CD4-positive, alpha-beta T cell treated with Interleukin-21 for 1 hour (primary cell): ENCODE data around the gene SLC35E4.
"Not testable (repeated sequence)": the region's sequence is repeated elsewhere in the genome, so short reads cannot be mapped to it uniquely, and the experiment has no call there.

ENCODE experiments used
- DNase-seq: peaks from one replicate; pipeline ENCODE4 v3.0.0-alpha.2; 2020

SLC35E4 gene, protein sequence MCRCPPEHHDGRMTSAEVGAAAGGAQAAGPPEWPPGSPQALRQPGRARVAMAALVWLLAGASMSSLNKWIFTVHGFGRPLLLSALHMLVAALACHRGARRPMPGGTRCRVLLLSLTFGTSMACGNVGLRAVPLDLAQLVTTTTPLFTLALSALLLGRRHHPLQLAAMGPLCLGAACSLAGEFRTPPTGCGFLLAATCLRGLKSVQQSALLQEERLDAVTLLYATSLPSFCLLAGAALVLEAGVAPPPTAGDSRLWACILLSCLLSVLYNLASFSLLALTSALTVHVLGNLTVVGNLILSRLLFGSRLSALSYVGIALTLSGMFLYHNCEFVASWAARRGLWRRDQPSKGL

DNA sequence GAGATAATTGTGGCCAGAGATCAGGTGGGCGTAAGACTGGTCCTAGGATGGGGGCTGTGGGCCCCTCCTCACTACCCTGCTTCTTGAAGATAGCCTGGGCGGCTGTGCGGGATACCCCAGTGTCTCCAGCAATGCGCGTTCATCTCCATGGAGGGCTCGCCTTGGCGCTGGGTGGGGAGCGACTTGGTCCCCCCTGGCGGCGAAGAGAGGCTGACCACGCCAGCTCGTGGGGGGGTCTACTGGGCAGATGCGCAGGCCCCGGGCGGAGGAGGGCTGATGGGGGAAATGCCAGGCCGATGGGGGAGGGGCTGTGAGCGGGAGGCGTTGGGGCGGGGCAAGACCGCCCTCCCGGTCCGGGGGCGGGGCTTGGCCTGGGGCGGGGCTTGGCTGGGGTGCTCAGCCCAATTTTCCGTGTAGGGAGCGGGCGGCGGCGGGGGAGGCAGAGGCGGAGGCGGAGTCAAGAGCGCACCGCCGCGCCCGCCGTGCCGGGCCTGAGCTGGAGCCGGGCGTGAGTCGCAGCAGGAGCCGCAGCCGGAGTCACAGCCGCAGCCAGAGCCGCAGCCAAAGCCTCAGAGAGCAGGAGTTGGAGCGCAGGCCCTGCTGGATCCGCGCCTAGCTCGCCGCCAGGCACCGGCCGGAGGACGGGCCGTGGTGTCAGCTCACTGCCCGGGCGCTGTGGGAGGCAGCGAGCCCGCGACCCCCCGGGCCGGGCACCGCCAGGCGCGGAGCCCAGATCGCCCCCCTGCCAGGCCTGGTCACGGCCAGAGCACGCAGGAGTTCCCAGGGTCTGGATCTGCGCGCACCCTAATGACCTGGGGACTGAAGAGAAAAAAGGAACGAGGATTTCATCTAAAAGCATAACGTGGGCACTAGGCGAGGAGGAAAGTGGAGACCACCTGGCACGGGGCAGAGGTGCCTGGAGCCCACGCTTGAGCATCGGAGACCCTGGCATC is at the start of gene SLC35E4:
SLC35E4 (plus strand) TSS at position 509 of the 953 bp plus-strand sequence. CDS start 670 bp downstream, outside the sequence.
- peak; percentile 95 for DNase-seq

DNA sequence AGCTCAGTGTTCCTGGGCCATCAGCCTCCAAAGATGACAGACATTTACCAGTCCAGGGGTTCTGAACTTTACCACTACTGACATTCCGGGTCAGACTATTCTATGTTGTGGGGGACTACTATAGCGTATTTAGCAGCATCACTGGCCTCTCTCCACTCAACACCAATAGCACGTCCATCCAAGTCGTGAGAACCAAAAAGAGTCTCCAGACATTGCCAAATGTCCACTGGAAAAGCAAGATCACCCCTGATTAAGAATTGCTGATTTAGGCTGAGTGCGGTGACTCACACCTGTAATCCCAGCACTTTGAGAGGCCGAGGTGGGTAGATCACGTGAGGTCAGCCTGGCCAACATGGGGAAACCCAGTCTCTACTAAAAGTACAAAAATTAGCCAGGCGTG is 49.2 kb upstream of the SLC35E4 start:
- DNase-seq, result no peak

DNA sequence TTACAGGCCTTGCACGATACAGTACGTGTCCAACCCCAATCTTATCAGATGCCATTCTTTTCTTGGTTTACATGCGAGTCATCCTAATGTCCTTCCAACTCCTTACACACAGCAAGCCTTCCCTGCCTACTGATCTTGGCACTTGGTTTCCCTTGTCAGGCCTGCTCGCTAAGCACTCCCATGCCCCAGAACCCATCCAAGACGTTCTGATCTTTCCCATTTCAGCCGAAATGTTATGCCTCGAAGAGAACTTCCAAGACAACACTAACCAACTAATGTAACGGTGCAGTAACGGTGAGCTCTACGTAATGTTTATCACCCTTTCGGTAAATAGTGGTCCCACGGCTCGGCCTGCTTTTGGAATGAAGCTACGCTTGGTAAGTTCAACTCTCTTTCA is 44.4 kb upstream of the SLC35E4 start:
- DNase-seq, result no peak

DNA sequence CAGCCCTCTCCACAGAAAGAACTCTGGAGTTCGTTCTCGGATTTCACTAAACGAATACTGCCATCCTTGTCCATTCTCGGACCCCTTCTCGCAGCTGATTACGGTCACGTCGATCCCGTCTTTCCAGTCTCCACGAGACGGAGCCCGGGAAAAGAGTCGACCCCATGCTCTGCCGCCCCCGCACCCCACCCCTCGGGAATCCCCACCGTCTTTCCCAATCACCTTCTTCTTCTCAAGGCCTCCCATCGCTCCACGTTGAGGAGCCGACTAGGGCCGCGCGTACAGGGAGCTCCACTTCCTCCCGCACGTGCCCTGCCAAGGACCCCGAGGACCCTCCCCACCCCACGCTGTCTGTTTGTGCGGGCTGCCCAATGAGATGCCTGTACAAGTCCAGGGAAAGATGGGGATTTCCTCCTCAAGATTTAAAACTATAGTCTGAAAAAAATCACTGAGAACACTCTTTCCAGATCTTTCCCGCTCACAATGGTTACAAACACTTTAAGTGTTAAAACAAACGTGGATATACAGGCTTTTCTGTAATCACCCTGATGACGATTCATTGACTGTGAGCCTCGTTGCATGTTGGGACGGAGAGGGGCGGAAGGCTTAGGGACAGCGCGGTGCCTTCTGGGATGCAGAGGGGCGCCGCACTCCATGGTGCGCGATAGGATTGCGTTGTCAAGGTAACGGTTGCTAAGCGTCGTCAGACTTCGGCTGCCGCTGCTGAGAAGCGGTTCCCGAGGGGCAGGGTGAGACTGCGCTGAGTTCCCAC is 43.8 kb upstream of the SLC35E4 start, which contains the start of gene PES1:
PES1 (minus strand) TSS at position 323 of the 772 bp plus-strand sequence; CDS start at position 246, 77 bp downstream.
- DNase-seq, result peak; percentile 98

DNA sequence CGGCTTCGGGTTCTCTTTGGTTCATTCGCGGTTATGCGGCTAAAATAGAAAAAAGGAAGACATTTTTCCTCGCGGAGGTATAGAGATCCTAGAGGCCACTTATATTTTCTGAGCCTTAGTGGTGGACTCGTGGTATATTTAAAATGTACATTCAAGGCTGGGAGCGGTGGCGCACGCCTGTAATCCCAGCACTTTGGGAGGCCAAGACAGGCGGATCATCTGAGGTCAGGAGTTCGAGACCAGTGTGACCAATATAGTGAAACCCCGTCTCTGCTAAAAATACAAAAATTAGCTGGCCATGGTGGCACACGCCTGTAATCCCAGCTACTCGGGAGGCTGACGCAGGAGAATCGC is 43.2 kb upstream of the SLC35E4 start:
- DNase-seq, result not testable (repeated sequence)

DNA sequence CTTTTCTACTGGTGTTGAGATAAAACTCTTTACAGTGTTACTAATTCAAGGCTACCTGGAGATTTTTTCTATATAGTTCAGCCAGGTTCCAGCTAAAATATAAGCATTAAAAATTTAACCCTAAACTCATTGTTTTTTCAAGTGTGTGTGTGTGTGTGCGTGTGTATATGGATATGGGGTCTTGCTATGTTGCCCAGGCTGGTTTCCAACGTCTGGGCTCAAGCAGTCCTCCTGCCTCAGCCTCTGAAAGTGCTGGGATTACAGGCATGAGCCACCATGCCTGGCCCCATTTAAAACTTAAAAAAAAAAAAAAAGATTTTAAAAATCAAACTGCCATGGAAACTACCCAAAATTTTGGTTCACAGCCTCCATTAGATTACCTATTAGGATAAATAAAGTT is 39.4 kb upstream of the SLC35E4 start:
- no peak for DNase-seq

DNA sequence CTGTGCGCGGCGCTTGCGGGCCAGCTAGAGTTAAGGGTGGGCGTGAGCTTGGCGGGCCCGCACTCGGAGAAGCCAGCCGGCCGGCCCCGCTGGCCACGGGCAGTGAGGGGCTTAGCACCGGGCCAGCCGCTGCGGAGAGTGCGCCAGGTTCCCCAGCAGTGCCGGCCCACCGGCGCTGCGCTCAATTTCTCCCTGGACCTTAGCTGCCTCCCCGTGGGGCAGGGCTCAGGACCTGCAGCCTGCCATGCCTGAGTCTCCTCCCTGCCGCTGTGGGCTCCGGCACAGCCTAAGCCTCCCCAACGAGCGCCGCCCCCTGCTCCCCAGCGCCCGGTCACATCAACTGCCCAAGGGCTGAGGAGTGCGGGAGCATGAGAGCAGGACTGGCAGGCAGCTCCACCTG is 38.7 kb upstream of the SLC35E4 start:
- DNase-seq, result no peak

DNA sequence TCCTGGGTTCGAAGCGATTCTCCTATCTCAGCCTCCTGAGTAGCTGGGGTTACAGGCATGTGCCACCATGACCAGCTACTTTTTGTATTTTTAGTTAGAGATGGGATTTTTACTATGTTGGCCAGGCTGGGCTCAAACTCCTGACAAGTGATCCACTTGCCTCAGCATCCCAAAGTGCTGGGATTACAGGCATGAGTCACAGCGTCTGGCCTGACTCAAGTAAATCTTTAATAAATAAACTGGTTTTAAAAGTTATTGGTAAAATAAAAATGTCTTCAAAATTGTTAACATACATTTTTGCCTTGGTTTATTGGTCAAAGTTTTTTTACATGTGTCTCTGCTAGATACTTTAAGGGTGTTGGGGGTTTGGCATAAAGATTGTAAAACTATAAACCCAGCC is 36.6 kb upstream of the SLC35E4 start:
- no peak for DNase-seq

DNA sequence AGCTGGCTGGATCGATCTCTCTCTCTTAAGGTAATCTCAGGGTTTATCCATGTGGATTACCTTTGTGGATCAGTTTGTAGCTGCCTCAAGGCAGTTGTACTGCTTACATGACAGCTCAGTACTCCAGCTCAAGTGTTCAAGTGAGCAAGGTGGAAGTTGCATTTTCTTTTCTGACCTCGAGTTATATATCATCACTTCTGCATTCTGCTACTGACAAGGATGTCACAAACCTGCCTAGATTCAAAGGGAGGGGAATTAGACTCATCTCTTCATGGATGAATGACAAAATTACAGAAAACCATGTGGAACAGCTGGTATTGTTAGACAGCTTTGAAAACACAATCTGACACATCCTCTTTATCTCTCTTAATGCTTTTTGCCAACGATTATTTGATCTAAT is 34.7 kb upstream of the SLC35E4 start:
- DNase-seq, result no peak

DNA sequence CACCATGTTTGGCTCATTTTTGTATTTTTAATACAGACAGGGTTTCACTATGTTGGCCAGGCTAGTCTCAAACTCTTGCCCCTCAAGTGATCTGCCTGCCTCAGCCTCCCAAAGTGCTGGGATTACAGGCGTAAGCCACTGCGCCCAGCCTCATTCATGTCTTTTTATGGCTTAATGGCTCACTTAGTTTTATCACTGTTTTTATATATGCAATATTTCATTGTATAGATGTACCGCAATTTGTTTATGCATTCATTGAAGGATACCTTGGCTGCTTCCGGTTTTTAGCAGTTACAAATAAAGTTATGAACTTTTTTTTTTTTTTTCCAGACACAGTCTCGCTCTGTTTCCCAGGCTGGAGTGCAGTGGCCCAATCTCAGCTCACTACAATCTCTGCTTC is 34.1 kb upstream of the SLC35E4 start:
- DNase-seq, result no peak

DNA sequence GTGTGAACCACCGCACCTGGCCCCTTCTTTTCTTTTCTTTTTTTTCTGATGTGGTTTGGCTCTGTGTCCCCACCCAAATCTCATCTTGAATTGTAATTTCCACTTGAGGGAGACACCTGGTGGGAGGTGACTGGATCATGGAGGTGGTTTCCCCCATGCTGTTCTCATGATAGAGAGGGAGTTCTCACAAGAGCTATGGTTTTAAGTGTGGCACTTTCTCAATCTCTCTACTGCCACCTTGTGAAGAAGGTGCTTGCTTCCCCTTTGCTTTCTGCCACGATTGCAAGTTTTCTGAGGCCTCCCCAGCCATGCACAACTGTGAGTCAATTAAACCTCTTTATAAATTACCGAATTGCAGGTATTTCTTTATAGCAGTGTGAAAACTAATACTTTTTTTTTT is 33.5 kb upstream of the SLC35E4 start:
- peak; percentile 32 for DNase-seq

DNA sequence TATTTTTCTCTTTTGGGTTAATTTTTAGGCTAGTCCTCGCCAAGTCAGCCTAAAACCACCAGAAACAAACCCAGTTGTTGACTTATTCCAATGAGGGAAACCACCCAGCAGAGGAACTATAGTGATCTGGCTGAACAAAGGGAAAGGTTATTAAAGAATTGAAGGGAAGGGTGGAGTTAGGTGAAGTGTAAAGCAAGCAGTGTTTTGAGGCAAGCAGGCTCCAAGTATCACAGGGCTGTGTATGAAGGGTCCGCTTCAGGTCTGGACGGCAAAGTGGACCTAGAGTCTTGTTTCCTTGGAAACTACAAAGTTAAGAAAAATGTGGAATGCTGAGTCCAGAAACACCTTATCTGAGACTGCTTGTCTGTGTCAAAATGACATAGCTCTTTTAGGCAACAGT is 31.8 kb upstream of the SLC35E4 start:
- DNase-seq, result no peak

DNA sequence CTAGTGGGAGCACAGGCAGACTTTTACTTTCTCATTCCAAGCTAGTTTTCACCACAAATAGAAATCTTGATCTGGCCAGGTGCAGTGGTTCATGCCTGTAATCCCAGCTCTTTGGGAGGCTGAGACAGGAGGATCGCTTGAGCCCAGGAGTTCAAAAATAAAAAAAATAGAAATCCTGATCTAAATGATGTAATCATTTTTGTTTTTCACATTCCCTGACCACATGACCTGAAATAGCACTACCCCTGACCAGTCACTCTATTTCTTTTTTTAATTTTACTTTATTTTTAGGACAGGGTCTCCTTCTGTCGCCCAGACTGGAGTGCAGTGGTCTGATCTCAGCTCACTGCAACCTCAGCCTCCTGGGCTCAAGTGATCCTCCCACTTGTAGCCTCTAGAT is 30.9 kb upstream of the SLC35E4 start:
- DNase-seq, result no peak

DNA sequence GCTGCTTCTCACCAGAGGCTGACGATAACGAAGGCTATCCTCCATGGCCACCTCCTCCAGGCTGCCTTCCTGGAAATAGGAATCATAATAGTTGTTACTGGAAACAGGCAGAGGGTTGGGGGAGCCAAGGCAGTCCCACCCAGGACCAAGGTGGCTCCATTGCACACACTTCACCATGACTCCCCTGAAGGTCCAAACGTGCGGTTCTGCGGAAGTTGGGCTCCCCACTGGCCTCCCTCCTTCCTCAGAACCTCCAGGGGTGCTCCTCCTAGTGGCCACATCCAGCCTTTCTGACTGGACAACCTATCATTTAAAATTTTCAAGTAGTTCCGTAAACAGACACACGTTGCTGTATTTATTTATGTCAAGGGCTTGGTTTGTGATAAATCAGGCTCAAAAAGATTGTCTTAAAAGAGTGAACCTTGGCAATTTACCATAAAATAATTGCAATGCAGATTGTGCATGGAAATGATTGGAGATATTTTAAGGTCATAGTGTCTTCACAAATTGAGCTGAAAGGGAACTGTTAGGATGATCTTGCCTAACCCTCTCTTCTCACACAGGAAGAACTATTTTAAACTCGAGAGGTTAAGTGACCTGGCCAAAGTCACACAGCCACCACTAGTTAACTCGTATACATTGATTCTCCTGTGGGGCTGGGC is 30.0 kb upstream of the SLC35E4 start:
- DNase-seq, result peak; percentile 49

DNA sequence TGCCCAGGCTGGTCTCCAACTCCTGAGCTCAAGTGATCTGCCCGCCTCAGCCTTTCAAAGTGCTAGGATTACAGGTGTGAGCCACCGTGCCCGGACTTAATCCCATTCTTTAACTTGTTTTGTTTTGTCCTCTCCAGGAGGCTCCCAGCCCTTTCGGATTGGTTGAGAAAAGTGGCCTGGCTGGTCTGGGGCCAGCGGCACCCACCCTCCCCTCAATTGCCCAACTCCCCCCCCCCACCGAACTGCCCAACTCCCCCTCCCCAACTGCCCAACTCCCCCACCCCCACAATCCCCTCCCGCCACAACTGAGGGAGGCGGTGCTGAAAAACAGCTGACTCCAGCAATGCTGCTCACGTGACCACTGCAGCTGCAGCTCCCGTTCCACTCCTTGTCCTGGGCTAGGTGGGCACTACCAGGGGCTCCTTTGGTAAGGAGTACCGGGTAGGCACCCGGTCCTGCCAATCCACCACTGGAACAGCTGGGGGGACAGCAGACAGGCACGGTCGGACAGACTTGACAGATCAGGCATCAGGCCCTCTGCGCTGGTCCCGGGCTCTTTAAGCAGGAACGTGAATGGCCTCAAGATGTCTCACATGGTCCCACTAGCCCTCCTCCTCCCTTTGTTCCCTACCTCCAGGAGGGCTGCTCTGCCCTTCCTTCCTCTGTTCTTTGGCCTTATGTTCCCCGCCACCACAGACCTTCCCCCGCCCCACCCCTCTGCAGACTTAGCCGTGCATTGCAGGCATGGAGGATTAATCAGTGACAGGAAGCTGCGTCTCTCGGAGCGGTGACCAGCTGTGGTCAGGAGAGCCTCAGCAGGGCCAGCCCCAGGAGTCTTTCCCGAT is 28.9 kb upstream of the SLC35E4 start, which contains the start of gene TCN2:
TCN2 (plus strand) TSS at position 720 of the 845 bp plus-strand sequence. CDS start 158 bp downstream, outside the sequence.
- peak; percentile 25 for DNase-seq

DNA sequence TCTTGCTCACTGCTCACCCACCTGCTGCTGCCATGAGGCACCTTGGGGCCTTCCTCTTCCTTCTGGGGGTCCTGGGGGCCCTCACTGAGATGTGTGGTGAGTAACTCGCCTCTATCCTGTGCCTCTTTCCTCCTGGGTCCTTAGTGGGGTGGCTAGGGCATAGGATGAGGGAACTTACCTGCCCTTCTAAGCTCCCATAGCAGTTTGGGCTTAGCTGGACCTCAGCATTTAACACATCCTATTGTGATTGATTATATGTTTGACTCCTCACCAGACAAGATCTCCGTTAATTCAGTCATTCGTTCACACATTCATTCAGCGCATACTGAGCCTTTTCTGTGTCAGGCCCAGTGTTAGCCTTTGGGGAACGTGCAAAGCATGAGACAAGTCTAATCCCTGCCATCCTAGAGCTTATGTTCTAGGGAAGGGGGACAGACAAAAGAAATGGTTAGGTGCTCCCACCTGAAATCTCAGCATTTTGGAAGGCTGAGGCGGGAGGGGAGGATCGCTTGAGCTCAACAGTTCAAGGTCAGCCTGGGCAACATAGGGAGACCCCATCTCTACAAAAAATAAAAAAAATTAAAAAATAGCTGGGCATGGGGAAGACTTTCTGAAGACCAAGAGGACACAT is 28.2 kb upstream of the SLC35E4 start:
- no peak for DNase-seq

DNA sequence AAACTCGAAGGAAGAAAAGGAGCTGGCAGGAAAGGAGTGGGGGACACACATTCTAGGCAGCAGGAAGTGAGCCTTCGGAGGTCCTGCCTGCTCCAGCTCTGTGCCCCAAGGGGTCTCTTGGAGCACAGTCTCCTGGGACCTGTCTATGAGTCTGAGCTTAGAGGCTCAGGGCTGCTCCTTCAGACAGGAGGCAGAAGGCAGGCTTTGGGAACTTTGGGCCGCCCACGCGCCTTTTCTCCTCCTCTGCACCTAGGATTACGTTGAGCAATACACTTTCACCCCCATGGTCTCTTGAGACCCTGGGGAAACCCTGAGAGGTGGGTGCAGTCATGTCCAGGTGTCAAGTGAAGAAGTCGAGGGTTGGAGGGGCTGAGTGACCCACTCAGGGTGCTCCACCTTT is 27.6 kb upstream of the SLC35E4 start:
- DNase-seq, result no peak

DNA sequence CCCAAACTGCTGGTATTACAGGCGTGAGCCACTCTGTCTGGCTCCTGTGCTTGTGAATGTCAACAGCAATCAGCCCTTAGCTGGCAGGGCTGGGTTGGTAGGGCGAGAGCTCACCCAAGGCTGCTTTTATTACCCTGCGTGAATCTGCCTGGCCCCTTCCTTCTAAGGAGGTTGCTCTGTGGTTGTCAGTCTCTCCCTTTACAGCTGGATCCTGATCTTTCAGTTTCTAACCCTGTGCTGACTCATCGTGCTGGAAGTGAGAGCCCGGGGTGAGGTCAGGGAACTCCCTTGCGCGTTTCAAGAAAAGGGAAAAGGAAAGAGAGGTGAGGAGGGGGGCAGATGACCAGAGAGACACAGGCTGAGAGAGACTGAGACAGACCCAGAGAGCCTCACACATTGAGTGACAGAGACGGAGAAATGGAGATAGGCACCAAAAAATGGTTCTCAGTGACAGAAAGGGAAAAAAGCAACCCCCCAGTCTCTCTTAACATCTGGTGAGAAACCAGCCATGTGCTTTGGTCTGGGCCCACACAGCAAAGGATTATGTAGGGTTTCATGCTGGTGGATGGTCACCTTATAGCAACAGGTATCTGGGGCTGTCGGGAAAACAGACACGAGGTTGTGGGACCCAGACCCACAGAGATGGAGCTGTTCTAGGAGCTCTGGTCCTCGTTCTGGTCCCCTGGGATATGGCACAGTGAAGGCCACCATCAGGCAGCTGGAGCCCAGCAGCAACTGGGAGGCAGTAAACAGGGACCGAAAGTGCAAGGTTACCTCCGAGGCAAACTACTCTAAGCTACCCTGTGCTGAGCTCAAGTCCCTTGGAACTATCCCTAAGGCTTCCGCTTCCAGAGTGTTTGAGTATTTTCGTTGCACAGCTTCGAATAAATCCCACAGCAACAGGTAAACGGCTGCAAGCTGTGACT is 26.1 kb upstream of the SLC35E4 start:
- peak; percentile 26 for DNase-seq

DNA sequence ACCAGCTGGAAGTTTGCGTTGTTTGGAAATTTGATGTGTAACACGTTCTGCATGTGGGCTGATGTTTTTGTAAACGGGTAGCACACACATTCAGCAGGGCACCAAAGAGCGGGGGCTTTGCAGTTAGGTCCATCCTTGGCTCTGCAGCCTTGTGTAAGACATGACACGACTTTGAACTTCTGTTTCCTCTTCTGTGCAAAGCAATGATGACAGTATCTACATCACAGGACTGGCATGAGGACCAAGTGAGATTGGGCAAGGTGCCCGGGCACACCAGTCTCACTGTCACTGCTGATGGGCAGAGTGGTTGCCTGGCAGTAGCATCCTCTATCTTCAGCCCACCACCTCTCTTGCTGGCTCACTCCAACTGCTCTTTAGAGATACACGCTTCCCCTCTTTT is 25.3 kb upstream of the SLC35E4 start:
- DNase-seq, result no peak

DNA sequence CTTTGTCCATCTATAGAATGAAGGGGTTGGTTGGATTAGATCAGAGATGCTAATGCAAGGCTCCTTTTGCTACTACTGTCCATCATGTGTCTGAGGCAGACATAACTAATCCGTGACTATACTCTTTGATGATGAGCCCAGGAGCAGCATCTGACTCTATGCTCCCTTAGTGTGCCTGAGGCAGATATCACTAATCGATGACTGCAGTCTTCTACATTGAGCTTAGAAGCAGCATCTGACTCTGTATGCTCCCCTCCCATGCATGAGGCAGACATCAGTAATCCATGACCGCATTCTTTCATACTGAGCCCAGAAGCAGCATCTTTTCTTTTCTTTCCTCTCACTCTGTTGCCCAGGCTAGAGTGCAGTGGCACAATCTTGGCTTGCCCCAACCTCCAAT is 24.4 kb upstream of the SLC35E4 start:
- no peak for DNase-seq
